K562 (cell line): ENCODE data around the gene HSPA1B. TPM values are rescaled to one million over a fixed set of nuclear protein-coding genes. Genes with fewer than 3 reads are reported as not detected.

Experiments used
- CBX2 ChIP-seq: fragments of 200-600 bp; sonication (generic); IDR thresholded peaks from one replicate; pipeline ENCODE4 v1.6.1; 2012; ENCODE audit warnings: mild to moderate bottlenecking, low read length, inconsistent platforms; ENCODE audit not compliant: insufficient read depth, poor library complexity, severe bottlenecking
- CBX8 ChIP-seq: fragments of 200-600 bp; sonication (generic); IDR thresholded peaks from 2 replicates; pipeline ENCODE4 v1.6.1; 2012; ENCODE audit warnings: borderline replicate concordance, mixed run types, low read depth, mild to moderate bottlenecking, moderate library complexity, mixed read lengths, low read length, control low read depth, inconsistent platforms; ENCODE audit not compliant: poor library complexity, severe bottlenecking; ENCODE audit errors: extremely low read depth
- COPS2 ChIP-seq: fragments of 450-650 bp; conservative IDR thresholded peaks from 2 replicates; pipeline ENCODE4 v1.6.1; 2016; ENCODE audit warnings: mild to moderate bottlenecking, moderate library complexity
- ESRRA ChIP-seq: fragments of 450-650 bp; IDR thresholded peaks from 2 replicates; pipeline ENCODE4 v1.6.1; 2014; ENCODE audit warnings: low read depth, mild to moderate bottlenecking, moderate library complexity, borderline replicate concordance
- ESRRB ChIP-seq: fragments of 250-450 bp; sonication (Bioruptor Pico); IDR thresholded peaks from 2 replicates; pipeline ENCODE4 v1.5.0; 2020; ENCODE audit warnings: mild to moderate bottlenecking, moderate library complexity, borderline replicate concordance
- FOXJ3 ChIP-seq: sonication (generic); formaldehyde crosslinking; IDR thresholded peaks from 2 replicates; pipeline ENCODE4 v1.4.0; 2020; ENCODE audit warnings: mild to moderate bottlenecking, missing genetic modification reagents
- FOXP4 ChIP-seq: sonication (generic); formaldehyde crosslinking; IDR thresholded peaks from 2 replicates; pipeline ENCODE4 v1.8.0; 2022; ENCODE audit warnings: mild to moderate bottlenecking, missing genetic modification reagents, borderline replicate concordance
- GTF2B ChIP-seq: IDR thresholded peaks from 2 replicates; pipeline ENCODE4 v1.6.1; 2011; ENCODE audit not compliant: insufficient read length; ENCODE audit errors: extremely low read depth
- HDGF ChIP-seq: fragments of 450-650 bp; IDR thresholded peaks from 2 replicates; pipeline ENCODE4 v1.6.1; 2016
- KLF1 ChIP-seq: fragments of 450-650 bp; IDR thresholded peaks from 2 replicates; pipeline ENCODE4 v1.6.1; 2016; ENCODE audit warnings: missing genetic modification characterization, missing compliant biosample characterization
- KLF6 ChIP-seq: fragments of 250-450 bp; sonication (Bioruptor Pico); IDR thresholded peaks from 2 replicates; pipeline ENCODE4 v1.4.0; 2020; ENCODE audit warnings: mild to moderate bottlenecking, moderate library complexity, borderline replicate concordance
- MAFG ChIP-seq: fragments of 450-650 bp; conservative IDR thresholded peaks from 2 replicates; pipeline ENCODE4 v1.6.1; 2016; ENCODE audit warnings: missing genetic modification characterization, missing compliant biosample characterization
- MIER1 ChIP-seq: fragments of 450-650 bp; IDR thresholded peaks from 2 replicates; pipeline ENCODE4 v1.6.1; 2016; ENCODE audit warnings: antibody characterized with exemption, mild to moderate bottlenecking, low read depth
- NCOA1 ChIP-seq: fragments of 450-650 bp; IDR thresholded peaks from 2 replicates; pipeline ENCODE4 v1.6.1; 2016; ENCODE audit warnings: low read depth
- NCOA2 ChIP-seq, 2 experiments: fragments of 450-650 bp; IDR thresholded peaks; 2 replicates each; pipeline ENCODE4 v1.6.1; 2018; ENCODE audit warnings: mild to moderate bottlenecking in 2 of 2, moderate library complexity in 1 of 2; ENCODE audit not compliant: partially characterized antibody in 2 of 2
- TFE3 ChIP-seq: fragments of 450-650 bp; formaldehyde crosslinking; IDR thresholded peaks from 2 replicates; pipeline ENCODE4 v1.4.0; 2020; ENCODE audit warnings: mild to moderate bottlenecking, mixed read lengths
- ZNF121 ChIP-seq: sonication (generic); formaldehyde crosslinking; conservative IDR thresholded peaks from 2 replicates; pipeline ENCODE4 v1.8.0; 2022; ENCODE audit warnings: missing genetic modification reagents
- ZSCAN32 ChIP-seq: fragments of 450-650 bp; formaldehyde crosslinking; IDR thresholded peaks from 2 replicates; pipeline ENCODE4 v1.4.0; 2020; ENCODE audit warnings: mild to moderate bottlenecking, moderate library complexity
- polyA plus RNA-seq, 8 experiments: library from polyadenylated mRNA; depleted of rRNA in 4 of 8; stranded (reverse) in 5 of 8; unstranded in 3 of 8; fragments of >200 nt; fragmentation: Nextera tagmentation in 2 of 8; fragmentation: Illumina TruSeq in 1 of 8; extraction: Ambion mirVana in 2 of 8; extraction: Trizol in 1 of 8; gene quantifications; 2 replicates each; pipeline versions ENCODE4 v1.2.1 to v1.2.3, GENCODE V29; 2011 to 2014; ENCODE audit warnings: inconsistent platforms in 1 of 8, missing spikeins in 1 of 8
- total RNA-seq, 7 experiments: library from RNA; depleted of rRNA in 6 of 7; stranded (reverse); fragments of >200 nt in 6 of 7; fragmentation: Illumina TruSeq in 2 of 7; extraction: Trizol in 2 of 7; gene quantifications; 2 replicates each; pipeline versions ENCODE4 v1.2.1 to v1.2.3, GENCODE V29; 2011 to 2021; ENCODE audit warnings: low replicate concordance in 1 of 7
- TF ChIP-seq, protein P1 (sequence below): fragments of 450-650 bp; IDR thresholded peaks from 2 replicates; pipeline ENCODE4 v1.6.1; 2016; ENCODE audit warnings: low read depth, mild to moderate bottlenecking, moderate library complexity

Gene HSPA1B
- total and polyA plus RNA-seq, 9 of the 15 experiments (the other 6 are each of a cell fraction or from before 2014, with no cell fraction given): 0.27 to 227 (median 51.2) TPM

DNA sequence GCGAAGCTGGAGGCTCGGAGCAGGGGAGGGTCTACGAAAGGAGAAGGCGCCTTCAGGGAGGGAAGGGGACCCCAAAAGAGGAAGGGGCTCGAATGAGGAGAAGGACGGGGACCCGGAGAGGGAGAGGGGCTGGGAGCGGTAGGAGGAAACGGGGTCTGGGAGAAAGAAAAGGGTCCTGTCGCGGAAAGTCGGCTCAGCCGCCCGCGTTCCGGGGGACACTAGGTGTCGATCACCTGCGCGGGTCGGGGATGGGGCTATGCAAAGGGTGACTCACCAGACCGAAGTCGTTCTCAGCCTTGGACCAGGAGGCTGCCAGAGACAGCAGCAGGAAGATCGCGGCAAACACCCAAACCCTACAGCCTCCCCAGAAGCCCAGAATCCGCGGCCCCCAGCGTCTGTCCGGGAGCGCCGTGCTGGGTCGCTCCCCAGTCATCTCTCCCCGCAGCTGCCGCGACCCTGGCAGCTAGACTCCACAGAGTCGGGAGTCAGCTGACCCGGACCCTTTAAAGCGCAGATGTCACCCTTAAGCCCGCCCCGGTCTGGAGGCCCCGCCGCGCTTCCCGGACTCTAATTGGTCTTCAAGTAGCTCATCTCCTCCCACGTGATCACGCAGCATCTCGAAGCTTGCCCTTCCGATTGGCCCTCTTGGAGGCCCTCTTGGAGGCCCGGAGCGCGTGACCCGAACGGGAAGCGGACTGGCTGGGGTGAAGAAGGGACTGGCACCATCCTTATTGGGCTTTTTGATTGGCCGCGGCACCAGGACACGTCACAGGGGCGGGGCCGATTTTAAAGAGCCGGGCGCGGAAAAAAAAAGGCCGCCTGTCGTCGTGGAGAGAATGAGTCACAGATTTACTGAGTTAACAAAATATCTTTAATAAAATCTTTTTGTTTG is 35.1 kb downstream of the HSPA1B start, which contains the start of gene NEU1 (continued):
- no peak for TF ChIP-seq FOXJ3
- TF ChIP-seq NCOA2 (IDR thresholded peaks at IDR 0.05; ENCODE audit: partially characterized antibody in 2 of 2): no peak
- TF ChIP-seq MAFG: no peak
- no peak for TF ChIP-seq ESRRB (CRISPR knock-in tag)
- no peak for TF ChIP-seq HDGF
- peak; percentile 70; the same call in 1 of the 2 replicates for TF ChIP-seq KLF6 (CRISPR knock-in tag)
- TF ChIP-seq CBX2: no peak
- peak; percentile 28; the same call in 1 of the 2 replicates for TF ChIP-seq ESRRA
- TF ChIP-seq ZNF121: no peak
- TF ChIP-seq FOXP4 (CRISPR knock-in tag): no peak
- TF ChIP-seq ZSCAN32 (CRISPR knock-in tag): peak; percentile 76; the same call in 1 of the 2 replicates
- no peak for TF ChIP-seq NCOA1
- no peak for TF ChIP-seq KLF1 (tag)
- TF ChIP-seq, protein P1, sequence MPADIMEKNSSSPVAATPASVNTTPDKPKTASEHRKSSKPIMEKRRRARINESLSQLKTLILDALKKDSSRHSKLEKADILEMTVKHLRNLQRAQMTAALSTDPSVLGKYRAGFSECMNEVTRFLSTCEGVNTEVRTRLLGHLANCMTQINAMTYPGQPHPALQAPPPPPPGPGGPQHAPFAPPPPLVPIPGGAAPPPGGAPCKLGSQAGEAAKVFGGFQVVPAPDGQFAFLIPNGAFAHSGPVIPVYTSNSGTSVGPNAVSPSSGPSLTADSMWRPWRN: no peak; the same call in 1 of the 2 replicates
- TF ChIP-seq COPS2: no peak
- TF ChIP-seq CBX8: no peak
- no peak for TF ChIP-seq GTF2B
- peak; percentile 99 for TF ChIP-seq TFE3 (CRISPR knock-in tag)
- TF ChIP-seq MIER1: 0 out of 2 replicates have a peak, but pooled peaks have one; percentile 36
